Head of caudate nucleus (tissue), 42 donors: ENCODE data around the gene SCN9A.
"Not testable (repeated sequence)": the region's sequence is repeated elsewhere in the genome, so short reads cannot be mapped to it uniquely, and the experiment has no call there.

Source experiments
- DNase-seq, 42 donors: peaks; one replicate each; pipeline versions ENCODE4 v3.0.0 to v3.0.0-alpha.2; 2020 to 2021; ENCODE audit warnings: mixed read lengths in 7 of 42
- intact Hi-C: fragments of 100-400 bp; cut with DNase I; formaldehyde crosslinking; loops from one replicate; pipeline ENCODE4 v1.15.0; 2022

The SCN9A gene

GRCh38 chr2:166376873-166377272 lies 1.1 kb upstream of the SCN9A start:
- intact Hi-C loops: no loop called here
- no peak for DNase-seq

- DNase-seq: peak in 7 of 42 donors; percentile 5 to 46 (median 38)
- intact Hi-C loops: no loop called here
These were observed 714 bp upstream of the SCN9A start for GRCh38 chr2:166376488-166376828.

- peak in 5 of 42 donors; percentile 6 to 45 (median 11) for DNase-seq
- intact Hi-C loops: no loop called here
These were observed 479 bp downstream of the SCN9A start for GRCh38 chr2:166375195-166375735.

GRCh38 chr2:166373951-166374350 lies 1.8 kb downstream of the SCN9A start:
- peak in 3 of 42 donors; percentile 14 to 48 (median 21) for DNase-seq
- intact Hi-C loops: no loop called here

GRCh38 chr2:166373539-166373938 lies 2.2 kb downstream of the SCN9A start:
- DNase-seq: no peak
- intact Hi-C loops: no loop called here

GRCh38 chr2:166373105-166373504 lies 2.6 kb downstream of the SCN9A start:
- intact Hi-C loops: no loop called here

GRCh38 chr2:166372046-166372445 lies 3.7 kb downstream of the SCN9A start:
- intact Hi-C loops: no loop called here
- no peak for DNase-seq

More at GRCh38 chr2:166373105-166373504, 2.6 kb downstream of the SCN9A start:
- no peak for DNase-seq

- no peak for DNase-seq
- intact Hi-C loops: no loop called here
These were observed 9.8 kb downstream of the SCN9A start for GRCh38 chr2:166365803-166366420.

- DNase-seq: no peak
- intact Hi-C loops: no loop called here
These were observed 10.5 kb downstream of the SCN9A start for GRCh38 chr2:166365239-166365638.

- intact Hi-C loops: no loop called here
- no peak for DNase-seq
These were observed 11.1 kb downstream of the SCN9A start for GRCh38 chr2:166364476-166365161.

- intact Hi-C loops: no loop called here
- no peak for DNase-seq
These were observed 14.2 kb downstream of the SCN9A start for GRCh38 chr2:166361351-166362153.

GRCh38 chr2:166360906-166361305 lies 14.8 kb downstream of the SCN9A start:
- DNase-seq: no peak
- intact Hi-C loops: no loop called here

GRCh38 chr2:166360426-166360825 lies 15.3 kb downstream of the SCN9A start:
- intact Hi-C loops: no loop called here
- DNase-seq: no peak

GRCh38 chr2:166357950-166358321 lies 17.8 kb downstream of the SCN9A start:
- intact Hi-C loops, DNase-seq: not testable (repeated sequence)

- intact Hi-C loops: no loop called here
These were observed 18.4 kb downstream of the SCN9A start for GRCh38 chr2:166357068-166357949.

GRCh38 chr2:166351319-166351718 lies 24.4 kb downstream of the SCN9A start:
- DNase-seq: no peak
- intact Hi-C loops: no loop called here

More at GRCh38 chr2:166357068-166357949, 18.4 kb downstream of the SCN9A start:
- DNase-seq: no peak

GRCh38 chr2:166350525-166350924 lies 25.2 kb downstream of the SCN9A start:
- intact Hi-C loops: no loop called here

GRCh38 chr2:166344286-166345113 lies 31.2 kb downstream of the SCN9A start:
- DNase-seq: no peak
- intact Hi-C loops: no loop called here

More at GRCh38 chr2:166350525-166350924, 25.2 kb downstream of the SCN9A start:
- DNase-seq: no peak
